DND-41 (cell line): ENCODE data around the gene PRR23B.

Experiments used
- ATAC-seq: fragments of 200-7000 bp; cut with Tn5 transposase; 3 replicates; pipeline ENCODE4 v1.9.1; 2021; ENCODE audit warnings: low read depth; ENCODE audit not compliant: insufficient read depth
- DNase-seq: peaks from one replicate; pipeline ENCODE4 v3.0.0-alpha.2; 2020
- H2AFZ ChIP-seq: 2 replicates; pipeline ENCODE4 v1.6.0; 2012; ENCODE audit warnings: low read depth, low read length
- H3K27ac ChIP-seq: 2 replicates; pipeline ENCODE4 v1.5.1; 2012; ENCODE audit warnings: low read length, inconsistent platforms
- H3K27me3 ChIP-seq: fragments of 200-600 bp; sonication (generic); 2 replicates; pipeline ENCODE4 v1.6.0; 2012; ENCODE audit warnings: low read length, mild to moderate bottlenecking, inconsistent platforms; ENCODE audit not compliant: insufficient read depth, poor library complexity
- H3K36me3 ChIP-seq: 2 replicates; pipeline ENCODE4 v1.5.1; 2012; ENCODE audit warnings: low read length, inconsistent platforms; ENCODE audit not compliant: insufficient read depth
- H3K4me1 ChIP-seq: 2 replicates; pipeline ENCODE4 v1.5.1; 2012; ENCODE audit warnings: mild to moderate bottlenecking, low read length; ENCODE audit not compliant: insufficient read depth
- H3K4me2 ChIP-seq: 2 replicates; pipeline ENCODE4 v1.6.0; 2012; ENCODE audit warnings: mild to moderate bottlenecking, moderate library complexity, low read length, inconsistent platforms; ENCODE audit not compliant: insufficient read depth
- H3K4me3 ChIP-seq, 2 experiments: fragments of 200-600 bp in 1 of 2; shearing (Covaris generic) in 1 of 2; 2 replicates each; pipeline ENCODE4 v1.5.1; 2012 to 2016; ENCODE audit warnings: inconsistent platforms in 2 of 2, low read length in 2 of 2, mild to moderate bottlenecking in 2 of 2, low read depth in 1 of 2, moderate library complexity in 1 of 2
- H3K79me2 ChIP-seq: 2 replicates; pipeline ENCODE4 v1.6.0; 2012; ENCODE audit warnings: low read length, inconsistent platforms; ENCODE audit not compliant: insufficient read depth
- H3K9ac ChIP-seq: 2 replicates; pipeline ENCODE4 v1.6.0; 2012; ENCODE audit warnings: low read depth, mild to moderate bottlenecking, inconsistent platforms, low read length, moderate library complexity
- H3K9me3 ChIP-seq: 2 replicates; pipeline ENCODE4 v1.5.1; 2012; ENCODE audit warnings: low read length, moderate library complexity, mild to moderate bottlenecking, inconsistent platforms; ENCODE audit not compliant: insufficient read depth, severe bottlenecking
- H4K20me1 ChIP-seq: 2 replicates; pipeline ENCODE4 v1.6.0; 2012; ENCODE audit warnings: low read length; ENCODE audit not compliant: insufficient read depth
- CTCF ChIP-seq: IDR thresholded peaks from 2 replicates; pipeline ENCODE4 v1.5.1; 2012; ENCODE audit warnings: borderline replicate concordance, low read length, moderate library complexity, mild to moderate bottlenecking; ENCODE audit not compliant: poor library complexity, severe bottlenecking; ENCODE audit errors: extremely low read depth
- EZH2 ChIP-seq: IDR thresholded peaks from 3 replicates; pipeline ENCODE4 v1.6.1; 2012; ENCODE audit warnings: borderline replicate concordance, low read depth, mild to moderate bottlenecking, moderate library complexity, low read length, inconsistent platforms; ENCODE audit not compliant: severe bottlenecking

The PRR23B gene

DNA sequence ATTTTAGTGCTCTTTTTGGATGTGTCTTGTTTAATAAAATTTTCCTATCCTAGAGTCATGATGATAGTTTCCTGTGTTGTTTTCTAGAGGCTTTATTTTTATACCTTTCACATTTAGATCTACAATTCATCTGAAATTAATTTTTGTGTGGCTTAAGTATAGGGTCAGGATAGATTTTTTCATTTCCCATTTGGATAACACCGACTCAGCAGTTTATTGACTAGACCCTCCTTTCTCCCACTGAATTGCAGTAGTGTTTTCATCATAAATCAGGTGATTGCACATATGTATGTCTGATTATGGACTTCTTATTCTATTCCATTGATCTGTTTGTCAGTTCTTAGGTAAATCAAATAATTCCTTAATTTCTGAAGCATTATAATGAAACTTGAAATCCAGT is 25.0 kb downstream of the PRR23B start:
- Histone ChIP-seq H3K4me1 (no peaks in the 10 kb centered on the region), H3K9me3 (no peaks in the 10 kb centered on the region), H3K36me3 (no peaks in the 10 kb centered on the region), H3K4me3 (no peak overlapping the region), H3K4me2 (no peak overlapping the region), H3K79me2 (no peaks in the 10 kb centered on the region), H3K27me3 (peaks cover 4% of the 10 kb centered on the region), H3K9ac (no peak overlapping the region), H2AFZ (no peak overlapping the region), H3K27ac (no peak overlapping the region), H4K20me1 (no peaks in the 10 kb centered on the region)
- no peak for TF ChIP-seq CTCF
- TF ChIP-seq EZH2 = no peak
- ATAC-seq = no peak
- DNase-seq = no peak

DNA sequence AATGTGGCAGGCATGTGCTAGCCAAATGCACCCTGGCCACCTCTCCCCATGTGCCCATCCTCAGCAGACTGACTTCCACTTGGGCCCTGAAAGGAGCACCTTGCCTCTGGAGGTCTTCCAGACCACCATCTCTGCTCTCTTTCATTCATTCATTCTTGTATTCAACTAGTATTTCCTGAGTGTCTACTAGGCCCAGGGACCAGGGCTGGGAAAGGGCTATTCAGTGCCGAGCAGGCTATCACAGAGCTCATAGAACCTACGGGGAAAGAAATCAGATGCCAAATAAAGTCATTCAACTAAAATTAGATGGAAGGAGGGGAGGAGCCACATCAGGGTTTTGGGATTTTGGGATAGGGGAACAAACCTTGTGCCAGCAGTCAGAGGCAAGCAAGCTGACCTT is 33.5 kb downstream of the PRR23B start:
- no peaks in the 10 kb centered on the region for H3K9me3 ChIP-seq
- DNase-seq (no peak), ATAC-seq (no peak)
- no peak overlapping the region for H3K9ac ChIP-seq
- no peak for TF ChIP-seq CTCF
- no peak for TF ChIP-seq EZH2
- no peaks in the 10 kb centered on the region for H3K79me2 ChIP-seq
- no peak overlapping the region for H2AFZ ChIP-seq
- no peaks in the 10 kb centered on the region for H3K36me3 ChIP-seq
- H4K20me1 ChIP-seq = no peaks in the 10 kb centered on the region
- H3K4me1 ChIP-seq = no peaks in the 10 kb centered on the region
- no peak overlapping the region for H3K27ac ChIP-seq
- no peaks in the 10 kb centered on the region for H3K27me3 ChIP-seq
- H3K4me3 ChIP-seq = no peak overlapping the region
- no peak overlapping the region for H3K4me2 ChIP-seq

DNA sequence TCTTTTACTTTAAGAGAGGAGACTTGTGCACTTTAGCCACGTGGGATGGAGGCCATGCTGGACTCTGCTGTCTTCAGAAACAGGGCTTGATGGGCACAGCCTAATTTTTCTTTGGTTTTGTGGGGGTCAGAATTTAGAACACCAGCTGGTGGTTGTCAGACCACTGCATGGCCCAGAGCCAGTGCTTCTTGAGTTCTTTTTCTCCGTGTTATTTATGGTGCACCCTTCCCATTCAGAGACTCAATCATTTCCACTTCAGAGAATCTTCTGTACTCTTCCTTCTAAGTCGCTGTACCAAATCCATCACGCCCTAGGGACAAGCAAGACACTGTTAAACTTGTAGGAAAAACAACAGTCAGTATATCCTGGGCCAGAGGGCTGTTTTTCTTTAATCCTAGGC is 34.8 kb downstream of the PRR23B start:
- no peak for DNase-seq
- Histone ChIP-seq H3K4me3 (no peak overlapping the region), H3K27me3 (no peaks in the 10 kb centered on the region), H2AFZ (no peak overlapping the region), H3K9me3 (no peaks in the 10 kb centered on the region), H4K20me1 (no peaks in the 10 kb centered on the region), H3K27ac (no peak overlapping the region), H3K4me1 (no peaks in the 10 kb centered on the region), H3K79me2 (no peaks in the 10 kb centered on the region), H3K4me2 (no peak overlapping the region), H3K9ac (no peak overlapping the region), H3K36me3 (no peaks in the 10 kb centered on the region)
- TF ChIP-seq CTCF (no peak), EZH2 (no peak)
- no peak for ATAC-seq

DNA sequence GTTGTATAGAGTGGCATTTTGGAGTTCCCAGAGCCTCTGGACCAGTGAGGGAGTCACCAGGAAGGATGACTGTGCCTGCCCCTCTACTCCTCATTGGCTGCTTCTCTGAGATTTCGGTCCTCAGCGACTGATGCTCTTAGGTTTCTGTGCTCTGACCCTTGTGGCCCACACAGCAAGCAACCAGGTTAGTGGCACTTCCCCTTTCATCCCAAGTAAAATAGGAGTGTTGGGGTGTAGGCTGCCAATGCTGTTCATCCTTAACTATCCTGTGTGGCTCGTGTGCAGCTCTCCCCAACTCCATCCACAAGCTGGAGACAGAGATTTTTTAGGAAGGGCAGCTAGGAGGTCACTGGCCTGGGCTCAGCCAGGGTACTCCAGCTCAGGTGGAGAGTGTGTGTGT is 35.9 kb downstream of the PRR23B start:
- Histone ChIP-seq H3K36me3 (no peaks in the 10 kb centered on the region), H3K4me2 (no peak overlapping the region), H3K9me3 (no peaks in the 10 kb centered on the region), H3K4me1 (no peaks in the 10 kb centered on the region), H3K79me2 (no peaks in the 10 kb centered on the region), H3K27ac (no peak overlapping the region), H4K20me1 (no peaks in the 10 kb centered on the region), H3K4me3 (no peak overlapping the region), H2AFZ (no peak overlapping the region), H3K27me3 (no peaks in the 10 kb centered on the region), H3K9ac (no peak overlapping the region)
- ATAC-seq = no peak
- no peak for DNase-seq
- TF ChIP-seq CTCF (no peak), EZH2 (no peak)
